Measurements from ENCODE around the gene NRM. TPM values are rescaled to one million over a fixed set of nuclear protein-coding genes. Genes with fewer than 3 reads are reported as not detected.

NRM gene
- total RNA-seq, 2 donors from 2014 or later, result 2.2 to 4.2 TPM

DNA sequence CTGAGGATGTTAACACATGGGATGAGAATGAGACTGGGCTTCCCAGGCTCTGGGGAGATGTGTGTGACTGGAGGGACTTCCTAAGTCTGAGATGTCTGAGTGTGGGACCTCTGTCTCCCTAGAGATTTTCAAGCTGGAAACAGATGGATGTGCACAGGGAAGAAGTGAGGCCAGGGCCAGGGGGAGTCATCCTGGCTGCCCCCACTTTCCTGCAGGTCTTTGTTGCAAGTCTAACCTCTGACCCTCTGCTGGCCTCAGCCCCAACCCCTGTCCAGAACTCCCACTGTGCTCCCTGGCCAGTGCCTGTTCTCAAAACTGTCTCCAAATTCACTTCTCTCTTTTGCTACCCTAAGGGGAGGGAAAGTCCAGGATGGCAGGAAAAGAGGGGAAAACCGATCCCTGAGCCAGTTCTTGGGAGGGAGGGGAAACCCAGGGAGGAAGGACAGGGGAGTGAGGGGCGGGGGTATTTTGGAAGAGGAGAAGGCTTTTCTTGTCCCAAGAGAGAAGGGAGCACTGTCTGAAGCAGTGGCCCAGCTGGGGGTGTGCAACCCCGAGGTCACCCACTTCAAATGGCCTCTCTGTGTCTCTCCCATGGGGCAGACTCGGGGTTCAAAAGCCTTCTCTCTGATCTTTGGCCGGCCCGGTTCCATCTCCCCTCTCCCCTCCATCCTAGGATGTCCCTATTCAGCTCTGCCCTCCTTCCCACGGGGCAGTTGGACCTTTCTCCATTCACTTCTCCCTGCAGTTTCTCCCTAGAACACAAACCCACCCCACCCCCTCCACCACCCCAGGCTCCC lies 7.4 kb downstream of the NRM start:
- H3K36me3 ChIP-seq, result peaks cover 33% of the 10 kb centered on the region
- peak overlapping the region; percentile 99 for H3K27ac ChIP-seq
- TF ChIP-seq, protein P1, sequence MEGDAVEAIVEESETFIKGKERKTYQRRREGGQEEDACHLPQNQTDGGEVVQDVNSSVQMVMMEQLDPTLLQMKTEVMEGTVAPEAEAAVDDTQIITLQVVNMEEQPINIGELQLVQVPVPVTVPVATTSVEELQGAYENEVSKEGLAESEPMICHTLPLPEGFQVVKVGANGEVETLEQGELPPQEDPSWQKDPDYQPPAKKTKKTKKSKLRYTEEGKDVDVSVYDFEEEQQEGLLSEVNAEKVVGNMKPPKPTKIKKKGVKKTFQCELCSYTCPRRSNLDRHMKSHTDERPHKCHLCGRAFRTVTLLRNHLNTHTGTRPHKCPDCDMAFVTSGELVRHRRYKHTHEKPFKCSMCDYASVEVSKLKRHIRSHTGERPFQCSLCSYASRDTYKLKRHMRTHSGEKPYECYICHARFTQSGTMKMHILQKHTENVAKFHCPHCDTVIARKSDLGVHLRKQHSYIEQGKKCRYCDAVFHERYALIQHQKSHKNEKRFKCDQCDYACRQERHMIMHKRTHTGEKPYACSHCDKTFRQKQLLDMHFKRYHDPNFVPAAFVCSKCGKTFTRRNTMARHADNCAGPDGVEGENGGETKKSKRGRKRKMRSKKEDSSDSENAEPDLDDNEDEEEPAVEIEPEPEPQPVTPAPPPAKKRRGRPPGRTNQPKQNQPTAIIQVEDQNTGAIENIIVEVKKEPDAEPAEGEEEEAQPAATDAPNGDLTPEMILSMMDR (IDR thresholded peaks at IDR 0.05), result no peak
- peaks cover 0 to 83% of the 10 kb centered on the region in 2 donors for H3K4me1 ChIP-seq
- DNase-seq (ENCODE audit: low spot score), result no peak
- H3K9me3 ChIP-seq, result no peaks in the 10 kb centered on the region
- H3K4me3 ChIP-seq, result peak overlapping the region; percentile 83 to 90
- no peaks in the 10 kb centered on the region for H3K27me3 ChIP-seq

- Histone ChIP-seq H3K9me3 (no peaks in the 10 kb centered on the region), H3K27ac (peak overlapping the region; percentile 99), H3K4me3 (peak overlapping the region; percentile 83 to 90), H3K36me3 (peaks cover 43% of the 10 kb centered on the region), H3K27me3 (no peaks in the 10 kb centered on the region), H3K4me1 (peaks cover 0 to 74% of the 10 kb centered on the region in 2 donors)
- DNase-seq (ENCODE audit: low spot score), result peak; percentile 87
- TF ChIP-seq, protein P1 (IDR thresholded peaks at IDR 0.05), result no peak
Measured at GRCh38 chr6:30682143-30683117, 8.4 kb downstream of the NRM start.

DNA sequence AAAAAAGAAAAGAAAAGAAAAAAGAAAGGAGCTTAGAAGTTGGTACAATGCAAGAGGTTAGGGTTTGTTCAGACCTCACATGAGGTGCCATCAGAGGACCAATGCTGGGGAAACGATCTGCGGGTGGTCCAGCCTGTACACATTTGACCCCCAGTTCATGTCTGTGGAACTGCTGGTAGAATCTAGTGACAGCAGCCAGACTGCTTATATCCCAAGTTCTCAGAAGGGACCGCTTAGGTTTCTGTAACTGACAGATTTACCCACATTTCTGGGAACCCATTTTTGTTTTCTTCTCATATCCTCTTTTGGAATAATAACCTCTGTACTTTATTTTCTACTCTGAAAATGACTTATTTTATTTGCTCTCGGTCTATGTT lies 9.0 kb downstream of the NRM start:
- H3K36me3 ChIP-seq, result peaks cover 50% of the 10 kb centered on the region

GRCh38 chr6:30679765-30680535 lies 10.8 kb downstream of the NRM start:
- Histone ChIP-seq H3K27me3 (no peaks in the 10 kb centered on the region), H3K27ac (peak overlapping the region in 1 of 2 donors; percentile 50), H3K9me3 (no peaks in the 10 kb centered on the region), H3K4me1 (peaks cover 0 to 60% of the 10 kb centered on the region in 2 donors), H3K4me3 (no peak overlapping the region), H3K36me3 (peaks cover 54% of the 10 kb centered on the region)
- DNase-seq (ENCODE audit: low spot score), result no peak
- TF ChIP-seq, protein P1 (IDR thresholded peaks at IDR 0.05), result no peak

More for the DNA sequence above, 9.0 kb downstream of the NRM start:
- Histone ChIP-seq H3K27me3 (no peaks in the 10 kb centered on the region), H3K4me1 (peaks cover 0 to 74% of the 10 kb centered on the region in 2 donors), H3K4me3 (peak overlapping the region; percentile 83 to 90), H3K27ac (peak overlapping the region; percentile 99), H3K9me3 (no peaks in the 10 kb centered on the region)
- TF ChIP-seq, protein P1 (IDR thresholded peaks at IDR 0.05), result no peak
- DNase-seq (ENCODE audit: low spot score), result no peak
